Endothelial cell of umbilical vein (primary cell): ENCODE results near the gene MIPEP.

Experiments used
- JUN ChIP-seq: IDR thresholded peaks from 2 replicates; pipeline ENCODE4 v1.6.1; 2011; ENCODE audit warnings: borderline replicate concordance, low read depth; ENCODE audit not compliant: insufficient read length, insufficient read depth
- POLR2A ChIP-seq: IDR thresholded peaks from 2 replicates; pipeline ENCODE4 v1.6.1; 2012; ENCODE audit warnings: low read depth, mild to moderate bottlenecking, control low read depth, low read length
- POLR2AphosphoS5 ChIP-seq: IDR thresholded peaks from 2 replicates; pipeline ENCODE4 v1.6.1; 2012; ENCODE audit warnings: low read depth, mild to moderate bottlenecking, control low read depth, low read length, moderate library complexity; ENCODE audit not compliant: insufficient read depth
- TF ChIP-seq, protein P1 (sequence below), 2 donors: IDR thresholded peaks; 1 replicate in 1 of 2; 2 replicates in 1 of 2; pipeline ENCODE4 v1.5.1; 2011; ENCODE audit warnings: low read length in 2 of 2, mild to moderate bottlenecking in 2 of 2, moderate library complexity in 2 of 2, control low read depth in 1 of 2, inconsistent platforms in 1 of 2, low read depth in 1 of 2; ENCODE audit not compliant: insufficient read depth in 1 of 2; ENCODE audit errors: extremely low read depth in 1 of 2

DNA sequence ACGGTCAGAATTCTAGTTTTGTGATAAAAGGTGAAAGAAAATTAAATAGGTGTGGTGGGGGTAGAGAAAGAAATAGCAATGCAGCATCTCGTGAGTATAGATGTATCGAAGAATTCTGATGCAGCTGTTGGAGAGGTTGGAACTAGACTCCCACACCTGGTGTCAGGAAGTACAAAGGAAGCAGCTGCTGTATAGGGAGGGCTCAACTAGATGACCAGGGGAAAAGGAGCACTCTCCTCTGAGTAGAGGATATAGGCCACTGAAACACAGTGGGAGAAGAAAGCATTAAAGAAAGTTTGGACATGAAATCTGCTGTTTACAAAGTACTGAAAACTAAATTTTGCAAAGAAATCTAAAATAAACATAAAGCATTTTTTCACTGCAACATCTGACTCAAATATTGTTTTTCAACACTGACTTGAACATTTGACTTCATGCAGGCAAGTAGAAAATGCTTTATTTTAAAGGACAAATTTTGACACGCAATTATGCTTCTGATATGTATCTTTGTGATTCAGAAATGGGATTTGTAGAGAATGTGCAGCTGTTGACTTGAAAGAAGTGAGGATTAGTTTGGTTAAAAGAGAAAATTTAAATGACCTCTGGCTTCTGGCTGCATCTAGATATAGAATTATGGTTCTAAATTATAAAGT, 82.2 kb downstream of the MIPEP start:
- TF ChIP-seq, protein P1, sequence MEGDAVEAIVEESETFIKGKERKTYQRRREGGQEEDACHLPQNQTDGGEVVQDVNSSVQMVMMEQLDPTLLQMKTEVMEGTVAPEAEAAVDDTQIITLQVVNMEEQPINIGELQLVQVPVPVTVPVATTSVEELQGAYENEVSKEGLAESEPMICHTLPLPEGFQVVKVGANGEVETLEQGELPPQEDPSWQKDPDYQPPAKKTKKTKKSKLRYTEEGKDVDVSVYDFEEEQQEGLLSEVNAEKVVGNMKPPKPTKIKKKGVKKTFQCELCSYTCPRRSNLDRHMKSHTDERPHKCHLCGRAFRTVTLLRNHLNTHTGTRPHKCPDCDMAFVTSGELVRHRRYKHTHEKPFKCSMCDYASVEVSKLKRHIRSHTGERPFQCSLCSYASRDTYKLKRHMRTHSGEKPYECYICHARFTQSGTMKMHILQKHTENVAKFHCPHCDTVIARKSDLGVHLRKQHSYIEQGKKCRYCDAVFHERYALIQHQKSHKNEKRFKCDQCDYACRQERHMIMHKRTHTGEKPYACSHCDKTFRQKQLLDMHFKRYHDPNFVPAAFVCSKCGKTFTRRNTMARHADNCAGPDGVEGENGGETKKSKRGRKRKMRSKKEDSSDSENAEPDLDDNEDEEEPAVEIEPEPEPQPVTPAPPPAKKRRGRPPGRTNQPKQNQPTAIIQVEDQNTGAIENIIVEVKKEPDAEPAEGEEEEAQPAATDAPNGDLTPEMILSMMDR (IDR thresholded peaks at IDR 0.05; ENCODE audit: extremely low read depth in 1 of 2, insufficient read depth in 1 of 2, low read depth in 1 of 2, low read length in 2 of 2), result no peak
- TF ChIP-seq POLR2A, result no peak
- no peak for TF ChIP-seq POLR2AphosphoS5
- no peak for TF ChIP-seq JUN
